ENCODE data around the gene FBXO3.
"Not testable (repeated sequence)": the region's sequence is repeated elsewhere in the genome, so short reads cannot be mapped to it uniquely, and the experiment has no call there.

Gene FBXO3

GRCh38 chr11:33773987-33774735 lies at the start of gene FBXO3:
Gene FBXO3, minus strand, starts transcription at chr11:33774520. Its CDS starts 23 bp downstream, at chr11:33774497.
- peak; percentile 57 to 88 for DNase-seq

- not testable (repeated sequence) for DNase-seq
These were observed 48.7 kb upstream of the FBXO3 start for GRCh38 chr11:33822981-33823380.

- no peak for DNase-seq
These were observed 45.1 kb upstream of the FBXO3 start for GRCh38 chr11:33819278-33820035.

GRCh38 chr11:33808228-33808828 lies 34.0 kb upstream of the FBXO3 start:
- DNase-seq = peak; percentile 71 to 88

- no peak for DNase-seq
These were observed 30.2 kb upstream of the FBXO3 start for GRCh38 chr11:33804471-33804870.

- DNase-seq = peak; percentile 86 to 87
These were observed 28.1 kb upstream of the FBXO3 start for GRCh38 chr11:33802194-33802950.

GRCh38 chr11:33801821-33802193 lies 27.5 kb upstream of the FBXO3 start:
- DNase-seq = no peak

- DNase-seq = no peak
These were observed 23.6 kb upstream of the FBXO3 start for GRCh38 chr11:33797879-33798278.

- no peak for DNase-seq
These were observed 15.7 kb upstream of the FBXO3 start for GRCh38 chr11:33790040-33790439.

- DNase-seq = not testable (repeated sequence)
These were observed 13.8 kb upstream of the FBXO3 start for GRCh38 chr11:33788095-33788494.

- DNase-seq = no peak
These were observed 12.8 kb upstream of the FBXO3 start for GRCh38 chr11:33787076-33787475.

GRCh38 chr11:33785609-33786008 lies 11.3 kb upstream of the FBXO3 start:
- DNase-seq = no peak

GRCh38 chr11:33779849-33780528 lies 5.7 kb upstream of the FBXO3 start:
- no peak for DNase-seq

GRCh38 chr11:33778675-33779074 lies 4.4 kb upstream of the FBXO3 start:
- peak in 1 of 2 experiments; percentile 28 for DNase-seq

GRCh38 chr11:33777906-33778305 lies 3.6 kb upstream of the FBXO3 start:
- no peak for DNase-seq

- no peak for DNase-seq
These were observed 1.6 kb upstream of the FBXO3 start for GRCh38 chr11:33775832-33776470.

- no peak for DNase-seq
These were observed 1.1 kb upstream of the FBXO3 start for GRCh38 chr11:33775467-33775807.

- DNase-seq = peak in 1 of 2 experiments; percentile 39
These were observed 581 bp upstream of the FBXO3 start for GRCh38 chr11:33774736-33775466.

- no peak for DNase-seq
These were observed 825 bp downstream of the FBXO3 start for GRCh38 chr11:33773404-33773986.

- no peak for DNase-seq
These were observed 1.4 kb downstream of the FBXO3 start for GRCh38 chr11:33772870-33773269.

- no peak for DNase-seq
These were observed 2.0 kb downstream of the FBXO3 start for GRCh38 chr11:33772300-33772699.
